ENCODE data around the gene GRK4.
"Not testable (repeated sequence)": the region's sequence is repeated elsewhere in the genome, so short reads cannot be mapped to it uniquely, and the experiment has no call there.

GRK4 gene

DNA sequence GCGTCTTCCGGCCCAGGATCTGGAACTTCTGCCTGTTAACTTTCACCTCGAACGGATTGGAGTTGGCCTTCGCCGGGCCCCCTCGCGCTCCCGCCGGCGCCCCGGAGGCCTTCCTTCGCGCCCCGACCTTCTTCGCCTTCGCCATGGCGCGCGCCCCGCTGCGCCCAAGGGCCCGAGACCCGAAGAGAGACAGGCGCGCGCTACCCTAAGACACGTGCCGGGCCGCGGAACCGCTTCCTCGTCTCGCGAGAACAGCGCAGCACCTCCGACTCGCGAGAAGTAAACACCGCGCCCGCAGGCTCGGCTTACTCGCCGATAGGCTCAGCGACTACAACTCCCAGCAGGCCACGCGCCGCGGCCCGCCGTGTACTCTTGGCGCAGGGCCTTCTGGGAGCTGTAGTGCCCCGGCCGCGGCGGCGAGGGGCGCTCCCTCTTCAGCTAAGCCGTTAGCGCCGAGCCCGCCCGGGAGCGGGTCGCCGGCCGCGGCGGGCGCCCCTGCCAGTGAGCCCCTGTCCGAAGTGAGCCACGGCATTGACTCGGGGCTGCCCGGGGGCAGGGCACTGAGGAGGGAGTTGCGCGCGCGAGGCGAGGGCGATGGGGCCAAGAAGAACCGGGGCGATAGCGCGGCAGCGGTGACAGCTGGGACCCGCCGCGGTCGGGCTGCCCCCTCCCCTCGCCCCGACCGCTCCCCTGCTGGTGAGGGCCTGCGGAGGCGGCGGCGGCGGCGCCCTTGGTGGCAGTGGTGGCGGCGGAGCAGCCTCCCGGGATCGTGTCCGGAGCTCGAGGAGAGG, at the start of gene GRK4, which contains the start of gene NOP14:
GRK4 (plus strand) TSS at position 397 of the 791 bp plus-strand sequence. CDS start 500 bp downstream, outside the sequence.
NOP14 (minus strand) TSS at position 232 of the 791 bp plus-strand sequence; CDS start at position 145, 87 bp downstream.
- DNase-seq (ENCODE audit: low spot score): peak; percentile 98

DNA sequence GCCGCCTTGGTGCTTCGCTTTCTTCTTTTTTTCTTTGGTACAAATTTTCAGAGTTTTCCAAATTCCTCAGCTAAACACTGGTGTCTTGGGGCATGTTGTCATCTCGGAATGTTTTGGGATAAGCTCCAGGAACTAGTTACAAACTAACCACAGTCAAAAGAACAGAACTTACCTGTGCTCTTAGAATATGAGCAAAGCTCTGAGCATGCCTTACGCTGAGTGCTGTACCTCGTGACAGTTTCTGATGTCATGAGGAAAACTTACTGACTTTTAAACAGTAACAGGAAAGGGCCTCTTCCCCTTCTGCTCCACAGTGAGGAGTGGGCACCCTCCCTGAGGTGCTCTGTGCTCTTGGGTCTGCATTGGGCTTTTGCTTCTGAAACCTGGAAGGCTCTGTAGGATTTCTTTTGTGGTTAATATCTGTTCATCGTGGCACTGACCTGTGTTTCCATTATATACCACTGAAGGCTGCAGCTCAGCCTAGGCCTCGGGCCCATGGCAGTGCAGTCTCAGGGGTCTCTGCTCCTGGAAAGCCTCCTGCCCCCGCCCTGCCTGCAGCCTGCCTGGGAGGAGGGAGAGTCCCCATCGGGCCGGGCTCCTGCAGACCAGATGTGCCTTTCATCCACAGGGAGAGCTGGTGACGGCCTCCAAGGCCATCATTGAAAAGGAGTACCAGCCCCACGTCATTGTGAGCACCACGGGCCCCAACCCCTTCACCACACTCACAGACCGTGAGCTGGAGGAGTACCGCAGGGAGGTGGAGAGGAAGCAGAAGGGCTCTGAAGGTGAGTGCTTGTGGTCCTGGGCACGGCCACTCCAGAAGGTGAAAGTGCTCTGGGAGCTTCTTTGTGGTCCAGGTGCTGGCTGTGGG, 48.9 kb upstream of the GRK4 start:
- DNase-seq (ENCODE audit: low spot score): no peak

DNA sequence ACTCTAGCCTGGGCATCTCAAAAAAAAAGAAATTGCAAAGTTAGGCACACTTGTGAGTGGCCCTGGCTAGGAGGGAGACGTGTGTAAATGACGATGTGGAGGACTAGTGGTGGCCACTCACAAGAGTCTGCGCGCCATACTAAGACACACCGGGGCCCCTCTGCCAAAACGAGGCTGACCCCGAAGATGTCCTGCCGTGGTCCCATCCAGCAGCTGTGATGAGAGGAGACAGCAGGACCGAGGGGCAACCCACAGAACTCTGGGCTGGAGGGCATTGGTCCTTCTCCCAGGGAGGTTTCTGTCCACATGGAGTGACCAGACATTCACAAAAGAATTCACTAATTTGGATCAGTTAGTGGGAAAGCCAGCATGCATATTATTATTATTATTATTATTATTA, 47.6 kb upstream of the GRK4 start:
- DNase-seq (ENCODE audit: low spot score): no peak

DNA sequence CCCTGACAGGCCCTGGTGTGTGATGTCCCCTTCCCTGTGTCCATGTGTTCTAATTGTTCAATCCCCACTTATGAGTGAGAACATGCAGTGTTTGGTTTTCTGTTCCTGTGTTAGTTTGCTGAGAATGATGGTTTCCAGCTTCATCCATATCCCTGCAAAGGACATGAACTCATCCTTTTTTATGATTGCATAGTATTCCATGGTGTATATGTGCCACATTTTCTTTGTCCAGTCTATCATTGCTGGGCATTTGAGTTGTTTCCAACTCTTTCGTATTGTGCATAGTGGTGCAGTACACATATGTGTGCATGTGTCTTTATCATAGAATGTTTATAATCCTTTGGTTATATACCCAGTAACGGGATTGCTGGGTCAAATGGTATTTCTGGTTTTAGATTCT, 46.7 kb upstream of the GRK4 start:
- not testable (repeated sequence) for DNase-seq (ENCODE audit: low spot score)

DNA sequence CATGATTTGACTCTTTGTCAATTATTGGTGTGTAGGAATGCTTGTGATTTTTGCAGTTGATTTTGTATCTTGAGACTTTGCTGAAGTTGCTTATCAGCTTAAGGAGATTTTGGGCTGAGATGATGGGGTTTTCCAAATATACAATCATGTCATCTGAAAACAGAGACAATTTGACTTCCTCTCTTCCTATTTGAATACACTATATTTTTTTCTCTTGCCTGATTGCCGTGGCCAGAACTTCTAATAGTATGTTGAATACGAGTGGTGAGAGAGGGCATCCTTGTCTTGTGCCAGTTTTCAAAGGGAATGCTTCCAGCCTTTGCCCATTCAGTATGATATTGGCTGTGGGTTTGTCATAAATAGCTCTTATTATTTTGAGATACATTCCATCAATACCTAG, 45.1 kb upstream of the GRK4 start:
- not testable (repeated sequence) for DNase-seq (ENCODE audit: low spot score)

DNA sequence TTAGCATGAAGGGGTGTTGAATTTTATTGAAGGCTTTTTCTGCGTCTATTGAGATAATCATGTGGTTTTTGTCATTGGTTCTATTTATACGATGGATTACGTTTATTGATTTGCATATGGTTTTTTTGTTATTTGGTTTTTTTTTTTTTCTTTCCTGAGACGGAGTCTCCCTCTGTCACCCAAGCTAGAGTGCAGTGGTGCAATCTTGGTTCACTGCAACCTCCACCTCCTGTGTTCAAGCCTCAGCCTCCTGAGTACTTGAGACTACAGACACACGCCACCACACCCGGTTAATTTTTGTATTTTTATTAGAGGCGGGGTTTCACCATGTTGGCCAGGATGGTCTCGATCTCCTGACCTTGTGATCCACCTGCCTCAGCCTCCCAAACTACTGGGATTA, 44.7 kb upstream of the GRK4 start:
- not testable (repeated sequence) for DNase-seq (ENCODE audit: low spot score)

DNA sequence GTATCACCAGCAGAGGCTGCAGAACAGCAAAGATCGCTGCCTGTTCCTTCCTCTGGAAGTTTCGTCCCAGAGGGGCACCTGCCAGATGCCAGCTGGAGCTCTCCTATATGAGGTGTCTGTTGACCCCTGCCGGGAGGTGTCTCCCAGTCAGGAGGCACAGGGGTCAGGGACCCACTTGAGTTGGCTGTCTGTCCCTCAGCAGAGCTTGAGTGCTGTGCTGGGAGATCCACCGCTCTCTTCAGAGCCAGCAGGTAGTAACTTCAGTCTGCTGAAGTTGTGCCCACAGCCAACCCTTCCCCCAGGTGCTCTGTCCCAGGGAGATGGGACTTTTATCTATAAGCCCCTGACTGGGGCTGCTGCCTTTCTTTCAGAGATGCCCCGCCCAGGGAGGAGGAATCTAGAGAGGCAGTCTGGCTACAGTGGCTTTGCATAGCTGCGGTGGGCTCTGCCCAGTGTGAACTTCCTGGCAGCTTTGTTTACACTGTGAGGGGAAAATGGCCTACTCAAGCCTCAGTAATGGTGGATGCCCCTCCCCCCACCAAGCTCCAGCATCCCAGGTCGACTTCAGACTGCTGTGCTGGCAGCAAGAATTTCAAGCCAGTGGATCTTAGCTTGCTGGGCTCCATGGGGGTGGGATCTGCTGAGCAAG, 40.8 kb upstream of the GRK4 start:
- DNase-seq (ENCODE audit: low spot score): not testable (repeated sequence)

DNA sequence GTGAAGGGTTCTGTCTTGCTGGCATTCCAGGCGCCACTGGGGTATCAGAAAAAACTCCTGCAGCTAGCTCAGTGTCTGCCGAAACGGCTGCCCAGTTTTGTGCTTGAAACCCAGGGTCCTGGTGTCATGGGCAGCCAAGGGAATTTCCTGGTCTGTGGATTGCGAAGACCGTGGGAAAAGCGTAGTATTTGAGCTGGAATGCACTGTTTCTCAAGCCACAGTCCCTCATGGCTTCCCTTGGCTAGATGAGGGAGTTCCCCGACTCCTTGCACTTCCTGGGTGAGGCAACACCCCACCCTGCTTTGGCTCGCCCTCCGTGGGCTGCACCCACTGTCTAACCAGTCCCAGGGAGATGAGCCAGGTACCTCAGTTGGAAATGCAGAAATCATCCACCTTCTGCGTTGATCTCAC, 40.2 kb upstream of the GRK4 start:
- no peak for DNase-seq (ENCODE audit: low spot score)

DNA sequence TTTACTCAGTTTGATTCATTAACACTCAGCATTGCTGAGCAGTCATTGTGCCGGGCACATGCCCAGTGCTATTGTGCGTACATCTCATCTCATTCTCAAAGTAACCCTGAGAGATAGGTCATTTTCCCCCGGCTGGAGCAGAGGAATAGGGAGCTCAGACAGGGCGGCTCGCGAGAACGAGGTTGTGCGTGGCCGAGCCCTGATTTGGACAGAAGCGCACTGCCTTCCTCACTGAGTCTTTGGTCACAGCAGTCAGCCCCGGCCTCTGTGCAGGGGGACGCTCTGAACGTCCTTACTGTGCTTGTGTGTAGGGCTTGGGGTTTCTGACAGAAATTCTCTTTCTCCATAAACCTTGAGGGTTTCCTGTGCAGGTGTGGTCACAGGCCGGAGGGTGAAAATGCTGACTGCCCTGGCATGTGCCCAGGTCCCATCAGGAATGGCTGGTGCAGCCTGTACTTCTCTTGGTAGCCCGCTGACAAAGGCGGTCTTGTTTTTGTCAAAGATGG, 39.6 kb upstream of the GRK4 start:
- DNase-seq (ENCODE audit: low spot score): no peak

DNA sequence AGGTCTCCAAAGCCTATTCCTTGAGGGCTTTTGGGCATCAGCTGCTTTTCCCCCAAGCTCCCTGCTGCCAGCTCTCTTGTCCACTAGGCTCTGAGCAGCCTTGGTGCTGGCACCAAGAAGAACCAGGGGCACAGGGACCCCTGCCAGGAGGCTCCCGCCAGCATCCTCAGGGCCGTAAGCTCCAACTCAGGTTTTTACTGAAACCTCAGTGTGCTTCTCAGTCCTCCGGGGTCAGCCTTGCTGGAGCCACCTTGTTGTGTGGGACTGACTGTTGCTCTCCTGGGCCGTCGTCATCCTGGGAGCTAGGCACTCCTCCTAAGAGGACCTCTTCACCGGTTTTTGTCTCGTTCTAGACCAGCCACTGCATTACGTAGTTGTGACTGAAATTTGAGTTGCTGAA, 39.1 kb upstream of the GRK4 start:
- no peak for DNase-seq (ENCODE audit: low spot score)

DNA sequence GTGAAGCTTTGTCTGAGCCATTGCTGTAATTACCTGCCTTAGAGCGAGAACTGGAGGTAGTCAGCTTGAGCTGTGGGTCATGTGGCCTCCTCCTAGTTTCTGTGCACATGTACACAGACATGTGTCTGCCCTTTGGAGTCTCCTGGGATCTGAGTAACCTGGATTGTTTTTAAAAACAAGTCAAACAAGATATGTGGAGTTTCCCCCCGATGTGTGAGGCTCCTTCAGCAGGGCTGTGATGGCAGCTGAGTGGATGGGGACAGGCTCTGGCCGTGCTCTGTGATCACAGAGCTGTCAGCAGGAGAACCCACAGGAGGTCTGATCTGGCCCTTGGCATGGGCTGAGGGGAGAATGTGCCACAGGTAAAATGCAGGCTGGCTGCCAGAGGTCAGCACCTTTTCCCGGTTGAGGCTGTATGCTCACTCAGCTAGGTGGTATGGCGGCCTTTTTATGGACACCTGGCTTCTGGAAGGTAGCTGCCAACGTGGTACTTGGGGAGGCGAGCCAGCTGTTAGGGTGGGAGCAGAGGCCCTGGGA, 38.5 kb upstream of the GRK4 start:
- DNase-seq (ENCODE audit: low spot score): no peak

DNA sequence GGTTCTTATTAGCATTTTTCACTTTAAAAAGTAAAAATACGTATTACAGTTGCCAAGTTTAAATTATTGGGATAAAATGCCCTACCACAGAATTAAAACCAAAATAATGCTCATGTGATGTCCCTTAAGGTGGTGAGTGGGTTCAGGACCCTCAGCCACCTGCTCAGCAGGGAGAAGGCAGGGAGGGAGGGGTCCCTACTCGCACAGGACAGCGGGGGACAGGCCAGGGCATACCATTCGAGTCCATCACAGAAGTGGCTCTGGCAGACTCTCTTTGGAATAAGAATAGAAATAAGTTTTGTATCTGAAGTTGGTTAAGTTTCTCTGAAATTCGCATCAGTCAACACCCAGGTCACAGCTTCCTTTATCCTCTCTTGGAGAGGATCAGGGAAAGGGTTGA, 37.9 kb upstream of the GRK4 start:
- no peak for DNase-seq (ENCODE audit: low spot score)

DNA sequence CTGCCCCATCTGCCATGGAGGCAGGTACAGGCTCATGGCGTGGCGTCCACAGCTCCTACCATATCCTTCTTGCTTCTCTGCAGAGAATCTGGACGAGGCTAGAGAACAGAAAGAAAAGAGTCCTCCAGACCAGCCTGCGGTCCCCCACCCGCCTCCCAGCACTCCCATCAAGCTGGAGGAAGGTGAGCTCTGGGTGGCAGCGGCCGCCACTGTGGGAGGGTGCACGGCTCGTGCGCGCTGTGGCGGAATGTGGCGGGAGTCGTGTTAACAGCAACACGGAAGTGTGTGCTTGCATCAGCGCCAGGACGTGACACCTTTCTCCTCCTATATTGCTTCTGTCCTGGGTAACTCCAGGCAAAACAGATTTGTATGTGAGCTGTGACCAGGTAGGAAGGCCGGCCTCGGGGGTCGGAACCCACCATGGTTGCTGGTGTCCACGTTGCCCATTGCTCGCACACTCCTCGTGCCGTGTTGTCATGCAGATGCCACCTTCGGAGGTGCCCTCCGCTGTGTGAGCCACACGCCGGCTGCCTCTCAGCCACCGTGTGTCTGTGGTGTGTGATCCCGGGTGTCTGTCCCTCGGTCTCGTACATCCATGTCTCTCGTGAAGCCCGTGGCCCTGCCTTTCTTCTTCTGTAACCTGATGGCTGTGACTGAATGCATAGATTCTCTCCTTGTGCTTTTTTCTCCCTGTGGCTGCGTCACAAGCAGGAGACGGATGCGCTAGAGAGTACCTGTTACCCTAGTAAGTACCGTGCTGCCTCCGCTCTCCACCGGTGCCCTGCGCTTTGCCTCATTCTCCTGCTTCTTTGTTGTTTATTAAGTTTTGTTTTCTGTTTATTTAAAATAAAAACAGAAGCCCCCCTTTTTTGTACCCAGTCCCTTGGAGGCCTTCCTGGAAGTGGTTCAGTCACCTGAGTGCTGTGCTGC, 37.2 kb upstream of the GRK4 start:
- no peak for DNase-seq (ENCODE audit: low spot score)

DNA sequence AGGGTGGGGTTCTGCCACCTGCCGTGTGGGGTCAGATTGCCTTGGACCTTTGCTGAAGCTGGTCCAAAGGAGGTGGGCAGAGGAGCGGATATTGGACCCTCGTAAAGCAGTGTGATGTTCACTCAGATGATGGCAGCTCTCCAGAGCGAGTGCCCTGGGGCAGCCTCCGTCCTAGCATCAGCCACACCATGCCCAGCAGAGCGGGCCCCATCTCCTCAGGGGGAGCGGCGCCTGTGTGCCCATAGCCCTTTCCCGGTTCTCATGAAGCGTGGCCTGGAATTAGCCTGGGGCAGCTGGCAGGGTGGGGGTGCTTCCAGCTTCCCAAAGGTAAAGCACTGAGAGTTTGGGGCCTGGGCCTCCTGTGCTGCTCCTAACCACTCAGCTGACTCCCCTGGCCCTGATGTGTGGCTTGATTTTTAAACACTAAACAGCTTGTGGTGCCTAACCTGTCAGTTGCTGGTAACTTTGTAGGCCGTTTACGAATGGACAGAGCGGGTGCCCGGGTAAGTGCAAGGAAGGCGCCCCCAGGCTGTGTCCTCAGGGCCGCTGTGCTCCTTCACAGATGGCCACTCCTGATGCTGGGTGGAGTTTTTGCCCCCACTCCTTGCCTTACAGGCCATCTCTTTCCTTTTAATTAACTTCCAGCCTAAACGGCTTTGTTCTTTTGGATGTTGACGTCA, 36.2 kb upstream of the GRK4 start:
- DNase-seq (ENCODE audit: low spot score): no peak

DNA sequence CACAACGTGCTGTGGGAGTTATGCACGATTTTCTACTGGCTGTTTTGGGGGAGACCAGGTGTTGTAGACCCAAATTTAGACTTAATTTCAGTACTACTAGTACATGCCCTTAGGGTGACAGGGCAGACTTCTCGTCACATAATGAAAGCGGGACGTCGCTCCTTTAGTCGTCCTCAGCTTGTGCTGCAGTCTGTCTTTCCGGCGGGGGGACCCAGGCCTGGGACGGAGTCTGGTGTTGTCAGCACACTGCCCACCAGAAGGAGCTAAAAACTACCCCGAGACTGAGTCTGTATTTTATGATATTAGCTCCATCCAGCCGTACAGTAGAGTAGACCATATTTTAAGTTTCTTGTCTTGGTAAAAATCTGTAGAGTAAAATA, 35.7 kb upstream of the GRK4 start:
- no peak for DNase-seq (ENCODE audit: low spot score)

DNA sequence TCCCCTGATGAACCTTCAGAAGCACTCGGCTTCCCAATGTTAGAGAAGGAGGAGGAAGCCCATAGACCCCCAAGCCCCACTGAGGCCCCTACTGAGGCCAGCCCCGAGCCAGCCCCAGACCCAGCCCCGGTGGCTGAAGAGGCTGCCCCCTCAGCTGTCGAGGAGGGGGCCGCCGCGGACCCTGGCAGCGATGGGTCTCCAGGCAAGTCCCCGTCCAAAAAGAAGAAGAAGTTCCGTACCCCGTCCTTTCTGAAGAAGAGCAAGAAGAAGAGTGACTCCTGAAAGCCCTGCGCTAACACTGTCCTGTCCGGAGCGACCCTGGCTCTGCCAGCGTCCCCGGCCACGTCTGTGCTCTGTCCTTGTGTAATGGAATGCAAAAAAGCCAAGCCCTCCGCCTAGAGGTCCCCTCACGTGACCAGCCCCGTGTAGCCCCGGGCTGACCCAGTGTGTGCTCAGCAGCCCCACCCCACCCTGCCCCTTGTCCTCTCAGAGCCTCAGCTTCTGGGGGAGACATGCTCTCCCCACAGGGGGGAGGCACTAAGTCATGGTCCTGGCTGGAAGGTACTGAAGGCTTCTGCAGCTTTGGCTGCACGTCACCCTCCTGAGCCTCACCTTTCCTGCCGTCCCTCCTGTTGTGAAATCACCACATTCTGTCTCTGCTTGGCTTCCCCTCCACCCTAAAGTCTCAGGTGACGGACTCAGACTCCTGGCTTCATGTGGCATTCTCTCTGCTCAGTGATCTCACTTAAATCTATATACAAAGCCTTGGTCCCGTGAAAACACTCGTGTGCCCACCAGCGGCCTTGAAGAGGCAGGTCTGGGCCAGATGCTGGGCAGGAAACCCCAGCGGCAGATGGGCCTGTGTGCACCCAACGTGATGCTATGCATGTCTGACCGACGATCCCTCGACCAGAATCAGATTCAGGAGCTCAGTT, 34.9 kb upstream of the GRK4 start:
- DNase-seq (ENCODE audit: low spot score): no peak

DNA sequence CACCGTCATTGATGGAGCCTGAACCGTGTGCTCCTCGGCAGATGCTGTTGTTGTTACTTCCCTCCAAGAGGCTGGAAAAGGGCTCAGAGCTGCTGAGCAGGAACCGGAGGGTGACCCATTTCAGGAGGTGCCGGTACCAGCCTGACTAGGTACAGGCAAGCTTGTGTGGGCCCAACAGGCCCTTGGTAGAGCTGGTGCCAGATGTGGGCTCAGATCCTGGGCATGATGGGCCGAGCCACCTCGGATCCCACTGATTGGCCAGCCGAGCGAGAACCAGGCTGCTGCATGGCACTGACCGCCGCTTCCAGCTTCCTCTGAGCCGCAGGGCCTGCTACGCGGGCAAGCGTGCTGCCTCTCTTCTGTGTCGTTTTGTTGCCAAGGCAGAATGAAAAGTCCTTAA, 33.9 kb upstream of the GRK4 start:
- DNase-seq (ENCODE audit: low spot score): no peak

DNA sequence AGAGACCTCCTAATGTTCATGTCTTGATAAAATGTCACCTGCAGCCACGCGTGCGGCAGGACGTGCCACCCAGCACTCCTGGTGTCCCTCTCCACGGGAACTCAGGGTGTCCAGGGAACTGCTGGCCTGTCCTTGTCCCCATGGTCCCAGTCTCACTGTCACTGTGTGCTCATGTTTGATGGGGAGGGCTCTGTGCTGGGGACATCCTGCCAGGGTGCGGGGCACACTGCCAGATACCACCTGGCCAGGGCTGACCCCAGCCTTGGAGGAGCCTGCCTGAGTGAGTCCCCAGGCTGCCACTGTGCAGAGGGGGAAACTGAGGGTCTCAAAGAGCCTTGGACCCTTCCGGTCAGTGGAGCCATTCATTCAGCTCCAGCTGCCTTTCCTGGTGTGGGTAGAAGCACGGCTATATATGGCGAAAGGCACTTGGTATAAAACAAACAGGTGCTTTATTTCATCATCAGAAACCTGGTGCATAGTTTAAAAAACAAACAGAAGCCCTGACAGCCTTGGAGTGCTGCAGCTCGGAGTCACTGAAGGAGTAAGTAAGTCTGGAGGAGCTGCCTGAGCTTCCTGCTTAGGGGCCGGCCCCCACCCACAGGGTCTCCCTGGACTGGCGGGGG, 33.1 kb upstream of the GRK4 start:
- no peak for DNase-seq (ENCODE audit: low spot score)
